ENCODE measurements around the gene PIP5K1C. TPM values are rescaled to one million over a fixed set of nuclear protein-coding genes. Genes with fewer than 3 reads are reported as not detected.

The PIP5K1C gene
- total and polyA plus RNA-seq, 10 of the 15 experiments (the other 5 are each of a cell fraction or from before 2014, with no cell fraction given): 0.39 to 19.6 (median 5.3) TPM

GRCh38 chr19:3667037-3667638, 33.1 kb downstream of the PIP5K1C start (continued):
- TF ChIP-seq, protein P1, sequence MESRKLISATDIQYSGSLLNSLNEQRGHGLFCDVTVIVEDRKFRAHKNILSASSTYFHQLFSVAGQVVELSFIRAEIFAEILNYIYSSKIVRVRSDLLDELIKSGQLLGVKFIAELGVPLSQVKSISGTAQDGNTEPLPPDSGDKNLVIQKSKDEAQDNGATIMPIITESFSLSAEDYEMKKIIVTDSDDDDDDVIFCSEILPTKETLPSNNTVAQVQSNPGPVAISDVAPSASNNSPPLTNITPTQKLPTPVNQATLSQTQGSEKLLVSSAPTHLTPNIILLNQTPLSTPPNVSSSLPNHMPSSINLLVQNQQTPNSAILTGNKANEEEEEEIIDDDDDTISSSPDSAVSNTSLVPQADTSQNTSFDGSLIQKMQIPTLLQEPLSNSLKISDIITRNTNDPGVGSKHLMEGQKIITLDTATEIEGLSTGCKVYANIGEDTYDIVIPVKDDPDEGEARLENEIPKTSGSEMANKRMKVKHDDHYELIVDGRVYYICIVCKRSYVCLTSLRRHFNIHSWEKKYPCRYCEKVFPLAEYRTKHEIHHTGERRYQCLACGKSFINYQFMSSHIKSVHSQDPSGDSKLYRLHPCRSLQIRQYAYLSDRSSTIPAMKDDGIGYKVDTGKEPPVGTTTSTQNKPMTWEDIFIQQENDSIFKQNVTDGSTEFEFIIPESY (IDR thresholded peaks at IDR 0.05): no peak
- TF ChIP-seq SUPT20H (IDR thresholded peaks at IDR 0.05; ENCODE audit: borderline replicate concordance, control insufficient read depth, low read depth, low read length) (no peak), DPF2 (IDR thresholded peaks at IDR 0.05) (no peak), PAX5 (IDR thresholded peaks at IDR 0.05; ENCODE audit: borderline replicate concordance, low read depth, low read length) (no peak), ETV6 (conservative IDR thresholded peaks at IDR 0.05 in 1 of 2, IDR thresholded peaks at IDR 0.05 in 1 of 2; ENCODE audit: borderline replicate concordance in 1 of 2, low read depth in 1 of 2) (no peak), GATAD2B (conservative IDR thresholded peaks at IDR 0.05; ENCODE audit: low read depth) (no peak), POU2F2 (IDR thresholded peaks at IDR 0.05; ENCODE audit: borderline replicate concordance, low read depth, low read length) (no peak), MTA3 (IDR thresholded peaks at IDR 0.05; ENCODE audit: borderline replicate concordance, low read length) (no peak)
- TF ChIP-seq, protein P2, sequence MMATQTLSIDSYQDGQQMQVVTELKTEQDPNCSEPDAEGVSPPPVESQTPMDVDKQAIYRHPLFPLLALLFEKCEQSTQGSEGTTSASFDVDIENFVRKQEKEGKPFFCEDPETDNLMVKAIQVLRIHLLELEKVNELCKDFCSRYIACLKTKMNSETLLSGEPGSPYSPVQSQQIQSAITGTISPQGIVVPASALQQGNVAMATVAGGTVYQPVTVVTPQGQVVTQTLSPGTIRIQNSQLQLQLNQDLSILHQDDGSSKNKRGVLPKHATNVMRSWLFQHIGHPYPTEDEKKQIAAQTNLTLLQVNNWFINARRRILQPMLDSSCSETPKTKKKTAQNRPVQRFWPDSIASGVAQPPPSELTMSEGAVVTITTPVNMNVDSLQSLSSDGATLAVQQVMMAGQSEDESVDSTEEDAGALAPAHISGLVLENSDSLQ (IDR thresholded peaks at IDR 0.05): no peak
- TF ChIP-seq, protein P3, sequence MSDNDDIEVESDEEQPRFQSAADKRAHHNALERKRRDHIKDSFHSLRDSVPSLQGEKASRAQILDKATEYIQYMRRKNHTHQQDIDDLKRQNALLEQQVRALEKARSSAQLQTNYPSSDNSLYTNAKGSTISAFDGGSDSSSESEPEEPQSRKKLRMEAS (IDR thresholded peaks at IDR 0.05; ENCODE audit: low read depth, low read length): no peak
- TF ChIP-seq, protein P4, sequence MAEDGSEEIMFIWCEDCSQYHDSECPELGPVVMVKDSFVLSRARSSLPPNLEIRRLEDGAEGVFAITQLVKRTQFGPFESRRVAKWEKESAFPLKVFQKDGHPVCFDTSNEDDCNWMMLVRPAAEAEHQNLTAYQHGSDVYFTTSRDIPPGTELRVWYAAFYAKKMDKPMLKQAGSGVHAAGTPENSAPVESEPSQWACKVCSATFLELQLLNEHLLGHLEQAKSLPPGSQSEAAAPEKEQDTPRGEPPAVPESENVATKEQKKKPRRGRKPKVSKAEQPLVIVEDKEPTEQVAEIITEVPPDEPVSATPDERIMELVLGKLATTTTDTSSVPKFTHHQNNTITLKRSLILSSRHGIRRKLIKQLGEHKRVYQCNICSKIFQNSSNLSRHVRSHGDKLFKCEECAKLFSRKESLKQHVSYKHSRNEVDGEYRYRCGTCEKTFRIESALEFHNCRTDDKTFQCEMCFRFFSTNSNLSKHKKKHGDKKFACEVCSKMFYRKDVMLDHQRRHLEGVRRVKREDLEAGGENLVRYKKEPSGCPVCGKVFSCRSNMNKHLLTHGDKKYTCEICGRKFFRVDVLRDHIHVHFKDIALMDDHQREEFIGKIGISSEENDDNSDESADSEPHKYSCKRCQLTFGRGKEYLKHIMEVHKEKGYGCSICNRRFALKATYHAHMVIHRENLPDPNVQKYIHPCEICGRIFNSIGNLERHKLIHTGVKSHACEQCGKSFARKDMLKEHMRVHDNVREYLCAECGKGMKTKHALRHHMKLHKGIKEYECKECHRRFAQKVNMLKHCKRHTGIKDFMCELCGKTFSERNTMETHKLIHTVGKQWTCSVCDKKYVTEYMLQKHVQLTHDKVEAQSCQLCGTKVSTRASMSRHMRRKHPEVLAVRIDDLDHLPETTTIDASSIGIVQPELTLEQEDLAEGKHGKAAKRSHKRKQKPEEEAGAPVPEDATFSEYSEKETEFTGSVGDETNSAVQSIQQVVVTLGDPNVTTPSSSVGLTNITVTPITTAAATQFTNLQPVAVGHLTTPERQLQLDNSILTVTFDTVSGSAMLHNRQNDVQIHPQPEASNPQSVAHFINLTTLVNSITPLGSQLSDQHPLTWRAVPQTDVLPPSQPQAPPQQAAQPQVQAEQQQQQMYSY (CRISPR knock-in tag; IDR thresholded peaks at IDR 0.05): no peak
